ENCODE data around the gene SLC35F1.

- TF ChIP-seq, protein P1, sequence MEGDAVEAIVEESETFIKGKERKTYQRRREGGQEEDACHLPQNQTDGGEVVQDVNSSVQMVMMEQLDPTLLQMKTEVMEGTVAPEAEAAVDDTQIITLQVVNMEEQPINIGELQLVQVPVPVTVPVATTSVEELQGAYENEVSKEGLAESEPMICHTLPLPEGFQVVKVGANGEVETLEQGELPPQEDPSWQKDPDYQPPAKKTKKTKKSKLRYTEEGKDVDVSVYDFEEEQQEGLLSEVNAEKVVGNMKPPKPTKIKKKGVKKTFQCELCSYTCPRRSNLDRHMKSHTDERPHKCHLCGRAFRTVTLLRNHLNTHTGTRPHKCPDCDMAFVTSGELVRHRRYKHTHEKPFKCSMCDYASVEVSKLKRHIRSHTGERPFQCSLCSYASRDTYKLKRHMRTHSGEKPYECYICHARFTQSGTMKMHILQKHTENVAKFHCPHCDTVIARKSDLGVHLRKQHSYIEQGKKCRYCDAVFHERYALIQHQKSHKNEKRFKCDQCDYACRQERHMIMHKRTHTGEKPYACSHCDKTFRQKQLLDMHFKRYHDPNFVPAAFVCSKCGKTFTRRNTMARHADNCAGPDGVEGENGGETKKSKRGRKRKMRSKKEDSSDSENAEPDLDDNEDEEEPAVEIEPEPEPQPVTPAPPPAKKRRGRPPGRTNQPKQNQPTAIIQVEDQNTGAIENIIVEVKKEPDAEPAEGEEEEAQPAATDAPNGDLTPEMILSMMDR (IDR thresholded peaks at IDR 0.05) = no peak
- TF ChIP-seq POLR2AphosphoS5 (IDR thresholded peaks at IDR 0.05) = no peak
- no peak for TF ChIP-seq POLR2A (IDR thresholded peaks at IDR 0.05)
Observed at GRCh38 chr6:118354641-118355040, 447.6 kb downstream of the SLC35F1 start.

Data from prostate gland (tissue), 2 donors.